ENCODE measurements around the gene VASP. TPM values are rescaled to one million over a fixed set of nuclear protein-coding genes. Genes with fewer than 3 reads are reported as not detected.

Gene VASP
- total and polyA plus RNA-seq, 9 of the 15 experiments (the other 6 are each of a cell fraction or from before 2014, with no cell fraction given), result 16.7 to 261 (median 112) TPM

GRCh38 chr19:45472563-45473366, 34.5 kb upstream of the VASP start (continued):
- TF ChIP-seq THAP12 (CRISPR knock-in tag; IDR thresholded peaks at IDR 0.05) (no peak), POLR2G (IDR thresholded peaks at IDR 0.05; ENCODE audit: low read depth, low read length) (peak; percentile 37; the same call in 1 of the 2 replicates), POLR2AphosphoS5 (IDR thresholded peaks at IDR 0.05; ENCODE audit: control insufficient read depth, insufficient read depth, low read depth, low read length) (peak; percentile 48; the same call in 1 of the 2 replicates), MYC (IDR thresholded peaks at IDR 0.05; ENCODE audit: low read depth, low read length) (no peak), MYC (CRISPR knock-in tag; IDR thresholded peaks at IDR 0.05; ENCODE audit: borderline replicate concordance, low read depth) (no peak), TCF3 (CRISPR knock-in tag; IDR thresholded peaks at IDR 0.05) (no peak), DEAF1 (CRISPR knock-in tag; IDR thresholded peaks at IDR 0.05) (no peak), EWSR1 (IDR thresholded peaks at IDR 0.05; ENCODE audit: borderline replicate concordance, low read depth, partially characterized antibody) (no peak), RFX5 (IDR thresholded peaks at IDR 0.05; ENCODE audit: low read depth, low read length) (no peak), HDAC1 (IDR thresholded peaks at IDR 0.05) (0 out of 4 replicates have a peak, but pooled peaks of 1 of the 2 experiments have one; percentile 26), ZNF644 (tag; IDR thresholded peaks at IDR 0.05; ENCODE audit: low read depth) (no peak), ZFP36 (IDR thresholded peaks at IDR 0.05; ENCODE audit: low read depth, low read length, partially characterized antibody) (peak; percentile 85), MYNN (IDR thresholded peaks at IDR 0.05) (no peak), MYNN (CRISPR knock-in tag; IDR thresholded peaks at IDR 0.05) (no peak), ZNF589 (CRISPR knock-in tag; IDR thresholded peaks at IDR 0.05; ENCODE audit: low read depth) (no peak), ZNF764 (CRISPR knock-in tag; IDR thresholded peaks at IDR 0.05; ENCODE audit: low read depth) (no peak), RBFOX2 (IDR thresholded peaks at IDR 0.05; ENCODE audit: low read depth, low read length) (peak; percentile 26; the same call in 1 of the 2 replicates), MLLT1 (IDR thresholded peaks at IDR 0.05) (0 out of 4 replicates have a peak, but pooled peaks of 1 of the 2 experiments have one; percentile 31), ELK3 (CRISPR knock-in tag; IDR thresholded peaks at IDR 0.05) (no peak), HEY1 (CRISPR knock-in tag; IDR thresholded peaks at IDR 0.05; ENCODE audit: borderline replicate concordance) (no peak), TFAM (CRISPR knock-in tag; conservative IDR thresholded peaks at IDR 0.05) (no peak), PML (IDR thresholded peaks at IDR 0.05; ENCODE audit: low read length) (no peak)

All from K562 (cell line).